SJSA1 (cell line): ENCODE data around the gene TESK1. TPM values are rescaled to one million over a fixed set of nuclear protein-coding genes. Genes with fewer than 3 reads are reported as not detected.
"Not testable (repeated sequence)": the region's sequence is repeated elsewhere in the genome, so short reads cannot be mapped to it uniquely, and the experiment has no call there.

ENCODE experiments used
- DNase-seq, 2 experiments: peaks; one replicate each; pipeline ENCODE4 v3.0.0-alpha.2; 2015 to 2020; ENCODE audit warnings: low spot score in 2 of 2, low read depth in 1 of 2
- H3K27ac ChIP-seq: fragments of 250-450 bp; sonication (Bioruptor Pico); 2 replicates; pipeline ENCODE4 v1.5.1; 2020; ENCODE audit warnings: mild to moderate bottlenecking, moderate library complexity
- H3K27me3 ChIP-seq: fragments of 250-450 bp; sonication (Bioruptor Pico); replicated peaks from 2 replicates; pipeline ENCODE4 v1.5.1; 2020; ENCODE audit warnings: mild to moderate bottlenecking, moderate library complexity
- H3K36me3 ChIP-seq: fragments of 250-450 bp; sonication (Bioruptor Pico); 2 replicates; pipeline ENCODE4 v1.5.1; 2020; ENCODE audit warnings: mild to moderate bottlenecking
- H3K4me1 ChIP-seq: fragments of 250-450 bp; sonication (Bioruptor Pico); replicated peaks from 2 replicates; pipeline ENCODE4 v1.6.1; 2021; ENCODE audit warnings: mild to moderate bottlenecking
- H3K4me3 ChIP-seq: fragments of 250-450 bp; sonication (Bioruptor Pico); 2 replicates; pipeline ENCODE4 v1.5.1; 2020; ENCODE audit warnings: mild to moderate bottlenecking
- H3K9me3 ChIP-seq: fragments of 250-450 bp; sonication (Bioruptor Pico); replicated peaks from 2 replicates; pipeline ENCODE4 v1.5.1; 2020; ENCODE audit warnings: mild to moderate bottlenecking
- total RNA-seq: library from RNA; depleted of rRNA; stranded (reverse); fragments of >200 nt; shearing (Covaris generic); gene quantifications from 2 replicates; pipeline ENCODE4 v1.2.3, GENCODE V29; 2014

Gene TESK1
- total RNA-seq, 1 experiment from 2014 or later: 5.2 TPM

DNA sequence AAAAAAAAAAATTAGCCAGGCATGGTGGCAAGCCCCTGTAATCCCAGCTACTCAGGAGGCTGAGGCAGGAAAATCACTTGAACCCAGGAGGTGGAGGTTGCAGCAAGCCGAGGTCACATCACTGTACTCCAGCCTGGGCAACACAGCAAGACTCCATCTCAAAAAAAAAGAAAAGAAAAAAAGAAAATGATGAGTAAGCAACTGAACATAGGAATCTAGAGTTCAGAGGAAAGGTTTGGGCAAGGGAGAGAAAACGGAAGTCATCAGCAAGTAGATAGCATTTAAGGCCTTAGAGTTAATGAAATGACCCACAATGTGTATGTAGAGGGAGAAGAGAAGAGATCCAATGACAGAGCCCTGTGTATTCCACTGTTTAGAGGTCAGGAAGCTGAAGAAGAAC, 8.2 kb upstream of the TESK1 start:
- H3K4me1 ChIP-seq, DNase-seq, H3K9me3 ChIP-seq: not testable (repeated sequence)

GRCh38 chr9:35598866-35599590, 6.0 kb upstream of the TESK1 start:
- H3K9me3 ChIP-seq: no peaks in the 10 kb centered on the region
- DNase-seq: no peak
- H3K36me3 ChIP-seq: no peaks in the 10 kb centered on the region
- no peak overlapping the region for H3K4me3 ChIP-seq
- H3K27ac ChIP-seq: no peak overlapping the region
- H3K4me1 ChIP-seq: peaks cover 5% of the 10 kb centered on the region
- H3K27me3 ChIP-seq: no peaks in the 10 kb centered on the region

More for the DNA sequence above, 8.2 kb upstream of the TESK1 start:
- H3K4me3 ChIP-seq, H3K36me3 ChIP-seq, H3K27ac ChIP-seq, H3K27me3 ChIP-seq: not testable (repeated sequence)

GRCh38 chr9:35599763-35600604, 5.1 kb upstream of the TESK1 start:
- no peak overlapping the region for H3K4me3 ChIP-seq
- no peak overlapping the region for H3K27ac ChIP-seq
- DNase-seq: no peak
- no peaks in the 10 kb centered on the region for H3K36me3 ChIP-seq
- peaks cover 11% of the 10 kb centered on the region for H3K4me1 ChIP-seq
- no peaks in the 10 kb centered on the region for H3K27me3 ChIP-seq
- H3K9me3 ChIP-seq: no peaks in the 10 kb centered on the region

DNA sequence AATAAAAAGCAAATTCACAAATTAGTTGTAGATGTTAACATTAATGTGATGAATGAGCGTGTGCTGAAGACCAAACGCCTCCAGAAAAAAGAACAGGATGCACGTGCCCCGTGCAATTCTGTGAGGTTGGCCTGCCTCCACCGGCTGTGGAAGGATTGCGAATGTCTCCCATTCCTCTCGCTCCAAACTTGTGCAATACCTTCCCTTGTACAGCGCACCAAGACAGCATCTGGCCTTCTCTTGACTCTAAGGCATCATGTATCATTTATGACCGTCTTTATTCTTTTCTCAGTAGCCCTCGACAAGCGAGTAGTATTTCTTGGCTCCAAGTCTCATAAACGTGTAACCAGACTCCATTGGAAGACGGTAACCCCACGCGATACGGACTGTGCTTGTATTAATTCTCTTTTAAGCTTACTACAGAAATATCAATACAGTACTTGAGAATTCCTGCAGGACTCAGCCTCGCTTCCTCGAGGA, 1.5 kb upstream of the TESK1 start:
- H3K27me3 ChIP-seq: no peaks in the 10 kb centered on the region
- no peak for DNase-seq
- H3K9me3 ChIP-seq: no peaks in the 10 kb centered on the region
- H3K4me3 ChIP-seq: peak overlapping the region; percentile 24
- peaks cover 11% of the 10 kb centered on the region for H3K4me1 ChIP-seq
- H3K36me3 ChIP-seq: no peaks in the 10 kb centered on the region
- H3K27ac ChIP-seq: no peak overlapping the region

GRCh38 chr9:35603986-35604577, 980 bp upstream of the TESK1 start:
- Histone ChIP-seq H3K36me3 (no peaks in the 10 kb centered on the region), H3K27me3 (no peaks in the 10 kb centered on the region), H3K4me3 (peak overlapping the region; percentile 63), H3K4me1 (peaks cover 11% of the 10 kb centered on the region), H3K9me3 (no peaks in the 10 kb centered on the region), H3K27ac (peak overlapping the region; percentile 22; the same call in 1 of the 2 replicates)
- peak; percentile 93 to 97 for DNase-seq

DNA sequence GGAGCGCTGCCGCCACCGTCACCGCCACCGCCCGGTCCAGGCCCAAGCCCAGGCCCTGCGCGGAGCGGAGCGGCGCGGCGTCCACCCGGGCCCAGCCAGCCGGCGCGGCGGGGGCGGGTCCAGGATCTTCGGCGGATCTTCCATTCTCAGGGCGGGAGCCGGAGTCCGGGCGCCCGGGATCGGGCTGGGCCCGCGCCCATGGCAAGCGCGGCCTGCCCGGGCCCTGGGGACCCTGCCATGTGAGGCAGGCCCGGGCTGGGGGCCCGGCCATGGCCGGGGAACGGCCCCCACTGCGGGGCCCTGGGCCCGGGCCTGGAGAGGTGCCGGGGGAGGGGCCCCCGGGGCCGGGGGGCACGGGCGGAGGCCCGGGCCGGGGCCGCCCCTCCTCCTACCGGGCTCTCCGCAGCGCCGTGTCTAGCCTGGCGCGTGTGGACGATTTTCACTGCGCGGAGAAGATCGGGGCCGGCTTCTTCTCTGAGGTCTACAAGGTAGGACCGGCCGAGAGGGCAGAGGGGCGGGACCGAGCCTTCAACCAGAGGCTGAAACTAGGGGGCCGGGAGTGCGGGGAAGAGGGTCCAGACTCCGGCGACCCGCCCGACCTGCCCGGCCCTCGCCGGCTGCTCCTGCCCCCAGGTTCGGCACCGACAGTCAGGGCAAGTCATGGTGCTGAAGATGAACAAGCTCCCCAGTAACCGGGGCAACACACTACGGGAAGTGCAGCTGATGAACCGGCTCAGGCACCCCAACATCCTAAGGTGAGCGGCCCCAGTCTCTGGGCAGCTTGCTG, 482 bp downstream of the TESK1 start:
- H3K27me3 ChIP-seq: no peaks in the 10 kb centered on the region
- DNase-seq: no peak
- H3K36me3 ChIP-seq: no peaks in the 10 kb centered on the region
- H3K4me1 ChIP-seq: peaks cover 11% of the 10 kb centered on the region
- no peaks in the 10 kb centered on the region for H3K9me3 ChIP-seq
- no peak overlapping the region for H3K27ac ChIP-seq
- H3K4me3 ChIP-seq: peak overlapping the region; percentile 63

DNA sequence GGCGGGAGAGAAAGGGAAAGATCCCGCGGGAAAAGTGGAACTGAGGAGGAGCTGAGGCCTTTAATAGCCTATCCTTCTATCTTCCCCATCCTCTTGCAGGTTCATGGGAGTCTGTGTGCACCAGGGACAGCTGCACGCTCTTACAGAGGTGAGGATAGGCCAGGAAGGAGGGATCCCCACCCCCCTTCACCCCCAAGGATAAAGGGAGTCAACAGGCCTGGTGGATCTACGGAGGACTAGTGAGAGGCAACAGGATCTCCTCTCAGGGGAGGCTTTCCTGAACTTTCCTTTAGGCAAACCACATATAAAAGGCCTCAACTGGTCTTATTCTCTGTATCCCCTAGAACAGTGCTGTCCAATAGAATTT, 1.1 kb downstream of the TESK1 start:
- Histone ChIP-seq H3K27me3 (no peaks in the 10 kb centered on the region), H3K4me3 (peak overlapping the region; percentile 63), H3K4me1 (peaks cover 11% of the 10 kb centered on the region), H3K9me3 (no peaks in the 10 kb centered on the region), H3K27ac (no peak overlapping the region), H3K36me3 (no peaks in the 10 kb centered on the region)
- no peak for DNase-seq

GRCh38 chr9:35606726-35607125, 1.7 kb downstream of the TESK1 start:
- Histone ChIP-seq H3K36me3 (no peaks in the 10 kb centered on the region), H3K27me3 (no peaks in the 10 kb centered on the region), H3K9me3 (no peaks in the 10 kb centered on the region), H3K4me3 (no peak overlapping the region), H3K4me1 (peaks cover 11% of the 10 kb centered on the region), H3K27ac (no peak overlapping the region)
- no peak for DNase-seq

DNA sequence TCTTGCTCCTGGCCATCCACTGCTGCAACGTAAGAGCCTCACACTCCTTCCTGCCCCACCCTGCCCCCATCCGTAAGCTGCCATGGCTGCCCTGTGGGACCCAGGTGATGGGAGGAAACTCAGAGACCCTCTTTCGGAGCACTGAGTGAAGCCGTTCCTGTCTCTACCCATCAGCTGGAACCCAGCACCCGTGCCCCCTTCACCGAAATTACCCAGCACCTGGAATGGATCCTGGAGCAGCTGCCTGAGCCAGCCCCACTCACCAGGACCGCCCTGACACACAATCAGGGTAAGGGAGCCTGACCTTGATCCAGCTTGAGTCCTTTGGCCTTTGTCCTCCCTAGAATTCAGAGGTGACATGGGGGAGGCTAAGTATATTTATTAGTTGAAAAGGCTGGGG, 3.2 kb downstream of the TESK1 start:
- Histone ChIP-seq H3K27ac (no peak overlapping the region), H3K4me3 (no peak overlapping the region)
- DNase-seq: no peak

DNA sequence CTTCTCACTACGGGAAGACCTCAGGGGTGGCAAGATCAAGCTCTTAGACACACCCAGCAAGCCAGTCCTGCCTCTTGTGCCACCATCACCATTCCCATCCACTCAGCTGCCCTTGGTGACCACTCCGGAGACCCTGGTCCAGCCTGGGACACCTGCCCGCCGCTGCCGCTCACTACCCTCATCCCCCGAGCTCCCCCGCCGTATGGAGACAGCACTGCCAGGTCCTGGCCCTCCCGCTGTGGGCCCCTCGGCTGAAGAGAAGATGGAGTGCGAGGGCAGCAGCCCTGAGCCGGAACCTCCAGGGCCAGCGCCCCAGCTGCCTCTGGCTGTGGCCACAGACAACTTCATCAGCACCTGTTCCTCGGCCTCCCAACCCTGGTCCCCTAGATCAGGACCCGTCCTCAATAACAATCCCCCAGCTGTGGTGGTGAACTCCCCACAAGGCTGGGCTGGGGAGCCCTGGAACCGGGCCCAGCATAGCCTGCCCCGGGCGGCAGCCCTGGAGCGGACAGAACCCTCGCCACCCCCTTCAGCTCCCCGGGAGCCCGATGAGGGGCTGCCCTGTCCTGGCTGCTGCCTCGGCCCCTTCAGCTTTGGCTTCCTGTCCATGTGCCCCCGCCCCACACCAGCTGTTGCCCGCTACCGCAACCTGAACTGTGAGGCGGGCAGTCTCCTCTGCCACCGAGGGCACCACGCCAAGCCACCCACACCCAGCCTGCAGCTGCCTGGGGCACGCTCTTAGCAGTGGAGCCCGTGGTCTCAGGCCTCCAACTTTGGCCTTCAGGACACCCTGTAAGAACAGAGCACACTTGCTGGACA, 4.1 kb downstream of the TESK1 start:
- no peaks in the 10 kb centered on the region for H3K27me3 ChIP-seq
- no peak overlapping the region for H3K27ac ChIP-seq
- H3K36me3 ChIP-seq: no peaks in the 10 kb centered on the region
- no peaks in the 10 kb centered on the region for H3K9me3 ChIP-seq
- no peak for DNase-seq
- no peak overlapping the region for H3K4me3 ChIP-seq
- peaks cover 7% of the 10 kb centered on the region for H3K4me1 ChIP-seq

More for the DNA sequence above, 3.2 kb downstream of the TESK1 start:
- Histone ChIP-seq H3K4me1 (peaks cover 11% of the 10 kb centered on the region), H3K27me3 (no peaks in the 10 kb centered on the region), H3K9me3 (no peaks in the 10 kb centered on the region), H3K36me3 (no peaks in the 10 kb centered on the region)

- no peaks in the 10 kb centered on the region for H3K36me3 ChIP-seq
- no peak overlapping the region for H3K4me3 ChIP-seq
- peaks cover 1% of the 10 kb centered on the region for H3K4me1 ChIP-seq
- no peak overlapping the region for H3K27ac ChIP-seq
- H3K9me3 ChIP-seq: no peaks in the 10 kb centered on the region
- no peak for DNase-seq
- no peaks in the 10 kb centered on the region for H3K27me3 ChIP-seq
Measured at GRCh38 chr9:35609820-35610163, 4.7 kb downstream of the TESK1 start.

DNA sequence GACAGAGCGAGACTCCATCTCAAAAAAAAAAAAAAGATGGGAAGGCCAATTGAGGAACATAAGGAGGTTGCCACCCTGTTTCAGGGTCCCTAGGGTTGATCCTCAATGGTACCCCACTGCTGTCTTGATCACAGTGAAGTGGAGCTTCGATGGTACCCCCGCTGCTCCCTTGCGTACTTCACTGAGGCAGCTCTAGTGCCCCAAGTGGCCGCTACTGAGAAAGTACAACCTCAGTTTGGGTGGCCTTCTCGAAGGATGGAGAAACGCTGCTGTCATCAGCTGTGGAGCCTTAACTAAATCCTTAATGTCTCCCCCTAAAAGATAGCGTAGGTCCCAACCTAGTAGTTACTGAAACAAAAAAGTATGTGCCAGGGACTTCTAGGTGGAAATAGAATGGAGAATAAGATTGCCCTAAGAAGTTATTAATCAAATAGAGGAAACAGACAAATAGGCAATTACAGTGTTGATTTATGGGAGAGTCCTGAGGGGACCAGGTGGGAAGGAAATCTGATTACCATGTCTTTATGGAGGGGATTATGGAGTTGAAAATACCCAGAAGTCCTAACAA, 6.3 kb downstream of the TESK1 start:
- Histone ChIP-seq H3K9me3 (no peaks in the 10 kb centered on the region), H3K27ac (no peak overlapping the region), H3K27me3 (no peaks in the 10 kb centered on the region), H3K4me3 (no peak overlapping the region), H3K4me1 (no peaks in the 10 kb centered on the region), H3K36me3 (no peaks in the 10 kb centered on the region)
- no peak for DNase-seq

DNA sequence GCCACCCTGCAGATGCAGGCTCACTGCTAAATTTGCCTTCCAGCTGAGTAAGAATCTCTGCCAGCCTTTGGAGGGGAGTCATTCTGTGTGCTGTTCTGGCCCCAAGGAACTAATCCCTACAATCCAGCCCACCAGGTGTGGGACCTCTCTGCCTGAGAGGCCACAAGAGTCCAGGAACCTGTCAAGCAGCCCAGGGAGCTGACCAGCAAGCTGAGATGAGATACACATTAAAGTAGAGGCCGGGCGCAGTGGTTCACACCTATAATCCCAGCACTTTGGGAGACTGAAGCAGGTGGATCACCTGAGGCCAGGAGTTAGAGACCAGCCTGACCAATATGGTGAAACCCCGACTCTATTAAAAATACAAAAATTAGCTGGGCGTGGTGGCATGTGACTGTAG, 7.0 kb downstream of the TESK1 start:
- H3K27me3 ChIP-seq, DNase-seq, H3K4me3 ChIP-seq, H3K36me3 ChIP-seq, H3K9me3 ChIP-seq, H3K27ac ChIP-seq, H3K4me1 ChIP-seq: not testable (repeated sequence)
